HG03520 (cell line): Measurements from ENCODE around the gene SAXO1.
"Not testable (repeated sequence)": the region's sequence is repeated elsewhere in the genome, so short reads cannot be mapped to it uniquely, and the experiment has no call there.

Experiments used
- ATAC-seq: cut with Tn5 transposase; IDR thresholded peaks from one replicate; pipeline ENCODE4 v1.9.1; 2021; ENCODE audit warnings: mild to moderate bottlenecking, moderate library complexity; ENCODE audit not compliant: unreplicated experiment

SAXO1 gene, protein sequence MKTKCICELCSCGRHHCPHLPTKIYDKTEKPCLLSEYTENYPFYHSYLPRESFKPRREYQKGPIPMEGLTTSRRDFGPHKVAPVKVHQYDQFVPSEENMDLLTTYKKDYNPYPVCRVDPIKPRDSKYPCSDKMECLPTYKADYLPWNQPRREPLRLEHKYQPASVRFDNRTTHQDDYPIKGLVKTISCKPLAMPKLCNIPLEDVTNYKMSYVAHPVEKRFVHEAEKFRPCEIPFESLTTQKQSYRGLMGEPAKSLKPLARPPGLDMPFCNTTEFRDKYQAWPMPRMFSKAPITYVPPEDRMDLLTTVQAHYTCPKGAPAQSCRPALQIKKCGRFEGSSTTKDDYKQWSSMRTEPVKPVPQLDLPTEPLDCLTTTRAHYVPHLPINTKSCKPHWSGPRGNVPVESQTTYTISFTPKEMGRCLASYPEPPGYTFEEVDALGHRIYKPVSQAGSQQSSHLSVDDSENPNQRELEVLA

DNA sequence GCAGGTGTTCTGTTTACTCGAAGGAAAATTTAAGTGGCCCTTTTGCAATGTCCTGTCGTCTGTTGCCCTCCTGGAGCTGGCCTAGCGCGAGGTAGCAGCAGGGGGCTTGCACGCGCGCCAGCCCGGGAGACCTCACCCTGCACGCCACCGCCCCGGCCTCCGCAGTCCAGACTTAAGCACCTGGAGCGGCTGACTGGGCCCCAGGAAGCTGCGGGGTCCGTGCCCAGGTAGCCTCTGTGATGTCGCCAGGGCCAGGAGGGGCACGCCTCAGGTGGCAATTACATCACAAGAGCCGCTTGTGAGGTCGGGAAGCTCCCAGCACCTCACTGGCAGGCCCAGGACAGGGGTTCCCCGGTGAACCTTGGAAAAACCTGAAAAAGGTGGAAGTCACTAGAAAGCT is at the start of gene SAXO1:
Gene SAXO1 (minus strand): TSS at position 195 of the 400 bp plus-strand sequence. CDS start 301 bp downstream, outside the sequence.
- no peak for ATAC-seq

DNA sequence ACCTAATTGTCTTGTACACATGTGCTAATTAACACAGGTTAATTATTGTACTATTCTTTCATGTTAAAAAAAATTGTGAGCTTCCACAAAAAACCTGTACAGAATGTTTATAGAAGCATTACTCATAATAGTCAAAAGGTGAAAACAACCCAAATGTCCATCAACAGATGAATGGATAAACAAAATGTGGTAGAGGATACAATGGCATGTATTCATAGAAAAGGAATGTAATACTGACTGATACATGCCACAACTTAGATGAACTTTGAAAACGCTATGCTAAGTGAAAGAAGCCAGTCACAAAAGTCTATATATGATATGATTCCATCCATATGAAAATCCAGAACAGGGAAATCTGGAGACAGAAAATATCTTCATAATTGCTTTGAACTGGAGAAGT is 41.8 kb upstream of the SAXO1 start:
- no peak for ATAC-seq

DNA sequence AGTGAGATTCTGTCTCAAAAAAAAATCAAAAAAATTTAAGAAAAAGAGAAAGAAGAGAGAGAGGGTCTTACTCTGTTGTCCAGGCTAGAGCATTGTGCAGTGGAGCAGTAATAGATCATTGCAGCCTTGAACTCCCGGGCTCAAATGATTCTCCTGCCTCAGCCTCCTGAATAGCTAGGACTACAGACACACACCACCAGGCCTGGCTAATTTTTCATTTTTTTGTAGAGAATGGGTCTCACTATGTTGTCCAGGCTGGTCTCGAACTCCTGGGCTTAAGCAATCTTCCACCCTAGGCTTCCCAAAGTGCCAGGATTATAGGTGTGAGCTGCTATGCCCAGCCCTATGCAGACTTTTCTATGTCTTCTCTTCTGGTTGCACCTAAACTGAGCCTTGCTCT is 41.2 kb upstream of the SAXO1 start:
- ATAC-seq = no peak

DNA sequence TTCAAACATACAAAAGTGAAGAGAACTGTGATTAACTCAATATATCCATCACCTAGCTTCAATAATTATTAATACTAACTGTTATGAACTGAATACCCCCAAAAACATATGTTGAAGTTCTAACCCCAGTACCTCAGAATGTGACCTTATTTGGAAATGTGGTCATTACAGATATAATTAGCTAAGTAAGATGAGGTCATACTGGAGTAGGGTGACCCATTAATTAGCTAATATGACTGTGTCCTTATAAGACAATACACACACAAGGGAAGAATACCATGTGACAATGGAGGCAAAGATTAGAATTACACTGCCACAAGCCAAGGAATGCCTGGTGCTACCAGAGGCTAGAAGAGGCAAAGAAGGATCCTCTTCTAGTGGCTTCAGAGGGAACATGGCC is 24.0 kb upstream of the SAXO1 start:
- ATAC-seq = no peak

DNA sequence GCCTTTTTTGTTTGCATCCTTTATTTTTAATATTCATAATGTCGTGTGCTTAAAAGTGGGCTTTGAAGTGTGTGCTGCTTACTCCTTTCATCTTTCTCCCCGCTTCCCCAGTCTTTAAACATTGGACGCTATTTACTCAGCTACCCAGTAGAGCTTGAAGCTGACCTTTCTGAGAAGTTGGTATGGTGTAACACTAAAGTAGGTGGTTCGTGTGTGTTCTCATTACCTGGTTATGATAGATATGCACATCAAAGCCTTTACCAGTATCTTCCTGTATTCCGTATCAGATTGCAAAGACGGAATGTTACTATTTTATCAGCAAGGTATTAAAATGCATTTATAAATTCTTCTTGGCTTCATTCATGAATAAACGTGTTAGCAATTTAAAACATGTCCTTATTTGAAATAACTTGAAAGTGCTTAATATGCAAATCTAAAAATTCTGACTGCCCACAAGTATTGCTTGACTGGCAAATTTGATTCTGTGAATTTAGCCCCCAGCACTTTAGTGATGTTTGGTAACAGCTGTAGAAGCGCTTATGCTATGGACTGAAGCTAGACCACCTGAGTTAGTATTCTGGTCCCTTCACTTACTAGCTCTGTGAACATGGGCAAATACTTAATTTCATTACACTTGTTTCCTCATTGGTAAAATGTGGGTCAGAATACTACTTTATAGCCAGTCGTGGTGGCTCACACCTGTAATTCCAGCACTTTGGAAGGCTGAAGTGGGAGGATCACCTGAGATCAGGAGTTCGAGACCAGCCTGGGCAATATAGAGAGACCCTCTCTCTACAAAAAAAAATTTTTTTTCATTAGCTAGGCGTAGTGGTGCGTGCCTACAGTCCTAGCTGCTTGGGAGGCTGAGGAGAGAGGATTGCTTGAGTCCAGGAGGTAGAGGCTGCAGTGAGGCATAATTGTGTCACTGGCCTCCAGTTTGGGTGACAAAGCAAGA is 17.9 kb upstream of the SAXO1 start:
- no peak for ATAC-seq

DNA sequence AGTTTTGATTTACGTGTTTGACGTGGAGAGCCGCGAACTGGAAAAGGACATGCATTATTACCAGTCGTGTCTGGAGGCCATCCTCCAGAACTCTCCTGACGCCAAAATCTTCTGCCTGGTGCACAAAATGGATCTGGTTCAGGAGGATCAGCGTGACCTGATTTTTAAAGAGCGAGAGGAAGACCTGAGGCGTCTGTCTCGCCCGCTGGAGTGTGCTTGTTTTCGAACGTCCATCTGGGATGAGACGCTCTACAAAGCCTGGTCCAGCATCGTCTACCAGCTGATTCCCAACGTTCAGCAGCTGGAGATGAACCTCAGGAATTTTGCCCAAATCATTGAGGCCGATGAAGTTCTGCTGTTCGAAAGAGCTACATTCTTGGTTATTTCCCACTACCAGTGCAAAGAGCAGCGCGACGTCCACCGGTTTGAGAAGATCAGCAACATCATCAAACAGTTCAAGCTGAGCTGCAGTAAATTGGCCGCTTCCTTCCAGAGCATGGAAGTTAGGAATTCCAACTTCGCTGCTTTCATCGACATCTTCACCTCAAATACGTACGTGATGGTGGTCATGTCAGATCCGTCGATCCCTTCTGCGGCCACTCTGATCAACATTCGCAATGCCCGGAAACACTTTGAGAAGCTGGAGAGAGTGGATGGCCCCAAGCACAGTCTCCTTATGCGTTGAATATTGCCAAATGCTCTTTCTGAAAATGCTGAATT is 17.1 kb upstream of the SAXO1 start:
- ATAC-seq = peak; percentile 1

DNA sequence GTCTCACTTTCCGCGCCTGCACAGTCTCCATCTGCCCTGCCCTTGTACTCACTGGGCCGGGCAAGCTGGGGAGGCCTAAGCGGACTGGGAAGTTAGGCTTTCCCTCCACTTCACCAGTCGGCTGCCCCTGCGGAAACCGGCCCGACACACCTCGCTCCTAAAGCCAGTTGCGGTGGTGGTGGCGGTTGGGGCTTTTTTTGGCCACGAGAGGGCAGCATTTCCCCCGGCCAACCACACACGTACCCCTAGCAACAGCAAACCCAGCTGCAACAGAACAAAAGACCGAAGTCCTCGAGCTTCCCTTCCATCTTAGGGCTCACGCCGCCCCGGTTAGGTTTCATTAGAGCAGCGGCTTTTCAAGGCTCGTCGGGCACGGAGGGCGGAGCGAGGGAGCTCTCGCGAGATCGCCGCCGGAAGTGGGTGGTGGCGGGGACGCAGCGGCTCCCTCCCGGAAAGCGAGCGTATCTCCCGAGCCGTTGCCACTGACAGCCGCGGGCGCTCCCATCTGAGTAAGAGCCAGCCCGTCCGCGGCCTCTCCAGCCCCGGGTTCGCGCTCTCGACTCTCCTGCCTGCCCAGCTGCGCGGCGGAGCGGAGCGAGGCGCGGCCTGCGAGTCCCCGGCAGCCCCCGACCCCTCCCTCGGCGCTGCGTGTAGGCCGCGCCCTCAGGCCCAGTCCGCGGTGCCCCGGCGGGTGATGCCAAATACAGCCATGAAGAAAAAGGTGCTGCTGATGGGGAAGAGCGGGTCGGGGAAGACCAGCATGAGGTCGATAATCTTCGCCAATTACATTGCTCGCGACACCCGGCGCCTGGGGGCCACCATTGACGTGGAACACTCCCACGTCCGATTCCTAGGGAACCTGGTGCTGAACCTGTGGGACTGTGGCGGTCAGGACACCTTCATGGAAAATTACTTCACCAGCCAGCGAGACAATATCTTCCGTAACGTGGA is 16.2 kb upstream of the SAXO1 start, which contains the start of gene RRAGA:
Gene RRAGA (plus strand): TSS at position 462 of the 951 bp plus-strand sequence. CDS start 233 bp downstream, at position 695.
- ATAC-seq = peak; percentile 82

DNA sequence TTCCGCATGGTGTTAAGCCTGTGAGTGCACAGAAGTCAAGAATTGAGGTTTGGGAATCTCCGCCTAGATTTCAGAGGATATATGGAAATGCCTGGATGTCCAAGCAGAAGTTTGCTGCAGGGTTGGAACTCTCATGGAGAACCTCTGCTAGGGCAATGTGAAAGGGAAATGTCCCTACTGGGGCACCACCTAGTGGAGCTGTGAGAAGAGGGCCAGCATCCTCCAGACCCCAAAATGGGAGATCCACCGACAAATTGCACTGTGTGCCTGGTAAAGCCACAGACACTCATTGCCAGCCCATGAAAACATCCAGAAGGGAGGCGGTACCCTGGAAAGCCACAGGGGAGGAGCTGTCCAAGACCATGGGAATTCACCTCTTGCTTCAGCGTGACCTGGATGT is 3.6 kb upstream of the SAXO1 start:
- no peak for ATAC-seq

DNA sequence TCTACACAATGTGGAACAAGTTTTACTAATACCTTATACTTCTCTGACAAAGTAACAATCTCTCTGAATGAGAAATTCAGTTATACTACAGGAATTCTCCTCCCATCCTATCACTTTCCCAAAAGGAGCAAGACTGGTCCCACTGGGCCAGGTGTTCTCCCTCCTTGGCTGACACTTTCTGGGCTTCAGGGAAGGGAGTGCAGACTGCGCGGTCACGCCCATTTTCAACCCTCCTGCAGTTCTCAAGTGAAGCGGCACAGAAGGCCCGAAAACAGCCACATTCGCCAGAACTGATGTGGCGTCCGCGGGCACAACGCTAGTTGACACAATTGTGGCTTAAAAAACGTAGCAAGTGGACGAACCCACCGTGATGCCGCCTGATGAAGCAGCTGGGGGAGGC is 603 bp downstream of the SAXO1 start:
- no peak for ATAC-seq

DNA sequence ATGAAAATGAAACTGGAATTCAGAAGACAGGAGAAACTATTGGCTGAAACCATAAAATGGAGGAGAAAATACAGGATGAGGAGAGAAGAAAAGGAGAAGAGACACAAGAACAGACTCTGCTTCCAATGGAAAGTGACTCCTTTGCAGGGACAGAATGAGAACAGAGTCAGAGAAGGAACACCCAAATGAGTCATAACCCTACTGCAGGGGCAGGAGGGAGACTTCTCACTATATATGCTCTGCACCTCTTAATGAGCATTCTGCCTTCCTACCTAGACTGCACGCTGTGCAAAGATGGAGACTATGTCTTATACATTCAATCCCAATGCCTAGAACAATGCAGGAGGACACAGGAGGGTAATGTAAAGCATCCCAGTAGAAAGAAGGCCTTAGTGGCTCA is 2.1 kb downstream of the SAXO1 start:
- ATAC-seq = peak; percentile 69

DNA sequence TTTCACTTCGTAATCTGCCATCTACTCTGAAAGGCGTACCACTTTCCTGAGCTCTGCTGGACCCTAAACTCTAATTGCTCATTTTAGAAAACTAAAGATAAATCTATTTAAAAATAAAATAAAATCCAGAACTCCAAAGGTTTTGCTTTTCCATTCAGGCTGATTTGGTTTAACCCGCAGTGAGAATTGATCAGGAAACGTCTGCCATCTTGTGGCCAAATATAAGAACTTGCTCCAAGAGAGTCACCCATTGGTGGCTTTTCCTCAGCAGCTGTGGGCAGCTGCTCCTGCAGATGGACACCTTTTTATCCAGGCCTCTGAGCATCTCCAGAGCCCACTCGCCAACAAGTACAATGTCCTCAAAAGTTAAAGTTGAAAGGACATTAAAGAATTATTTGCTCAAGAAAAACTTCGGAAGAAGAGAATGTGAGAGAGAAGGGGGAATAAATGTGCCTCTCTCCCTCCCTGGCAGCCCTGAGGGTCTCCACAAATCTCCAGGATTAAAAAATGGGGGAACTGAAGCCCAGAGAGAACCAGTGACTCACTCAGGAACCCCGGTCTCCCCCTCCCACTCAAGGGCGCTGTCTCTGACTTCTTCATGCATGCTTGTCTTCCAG is 4.1 kb downstream of the SAXO1 start:
- ATAC-seq = peak; percentile 42

DNA sequence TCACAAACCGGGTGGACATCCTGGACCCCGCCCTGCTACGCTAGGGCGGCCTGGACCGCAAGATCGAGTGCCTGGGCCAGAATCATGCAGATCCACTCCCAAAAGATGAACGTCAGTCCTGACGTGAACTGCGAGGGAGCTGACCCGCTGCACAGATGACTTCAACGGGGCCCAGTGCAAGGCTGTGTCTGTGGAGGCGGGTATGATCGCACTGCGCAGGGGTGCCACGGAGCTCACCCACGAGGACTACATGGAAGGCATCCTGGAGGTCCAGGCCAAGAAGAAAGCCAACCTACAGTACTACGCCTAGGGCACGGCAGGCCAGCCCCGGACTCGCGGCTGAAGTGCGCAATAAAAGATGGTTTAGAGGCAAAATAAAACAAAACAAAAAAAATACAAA is 5.2 kb downstream of the SAXO1 start:
- ATAC-seq = no peak

DNA sequence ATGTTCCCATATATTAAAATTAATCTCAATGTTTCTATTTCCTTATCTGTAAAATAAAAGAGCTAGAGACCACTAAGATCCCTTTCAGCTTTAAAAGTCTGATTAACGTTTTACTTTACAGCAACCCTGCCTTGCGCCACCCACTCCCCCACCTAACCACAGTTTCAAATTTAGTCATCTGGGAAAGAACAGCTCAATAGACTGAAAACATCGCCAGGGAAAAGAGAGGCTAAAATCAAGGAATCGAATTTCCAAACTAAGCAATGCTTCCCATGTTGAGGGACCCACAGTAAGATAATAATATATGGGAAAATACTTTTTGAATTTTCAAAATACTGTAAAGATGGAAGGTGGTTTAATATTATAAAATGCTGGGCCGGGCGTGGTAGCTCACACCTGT is 6.6 kb downstream of the SAXO1 start:
- no peak for ATAC-seq

DNA sequence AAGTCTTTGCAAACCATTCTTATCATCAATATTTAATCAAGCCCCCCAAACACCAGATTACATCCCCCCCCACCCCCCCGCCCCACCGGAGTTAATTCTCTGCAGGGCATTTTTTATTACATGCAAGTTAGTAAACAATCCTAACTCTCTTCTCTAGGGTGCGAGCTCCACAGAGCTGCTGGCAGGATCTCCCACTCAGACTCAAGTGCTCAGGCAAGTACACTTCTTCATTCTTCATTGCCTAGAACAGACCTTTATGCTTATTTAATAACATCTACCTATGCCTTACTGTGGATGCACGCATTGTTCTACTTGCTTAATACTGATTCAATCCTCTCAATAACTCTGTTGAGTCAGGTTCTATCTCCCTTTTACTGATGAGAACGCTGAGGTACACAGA is 9.9 kb downstream of the SAXO1 start:
- no peak for ATAC-seq

DNA sequence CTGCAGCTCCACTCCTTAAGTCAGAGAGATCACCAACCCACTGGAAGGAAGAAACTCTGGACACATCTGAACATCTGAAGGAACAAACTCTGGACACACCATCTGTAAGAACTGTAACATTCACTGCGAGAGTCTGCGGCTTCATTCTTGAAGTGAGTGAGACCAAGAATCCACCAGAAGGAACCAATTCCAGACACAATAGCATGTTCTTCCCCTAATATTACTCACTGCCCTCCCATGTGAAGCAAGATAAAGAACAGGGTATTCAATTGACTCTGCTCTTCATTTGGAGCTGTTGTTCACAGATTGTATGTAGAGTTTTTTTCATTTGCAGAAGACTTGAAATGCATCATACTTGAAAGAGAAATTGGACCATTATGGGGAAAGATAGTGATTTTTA is 10.8 kb downstream of the SAXO1 start:
- ATAC-seq = peak; percentile 70

DNA sequence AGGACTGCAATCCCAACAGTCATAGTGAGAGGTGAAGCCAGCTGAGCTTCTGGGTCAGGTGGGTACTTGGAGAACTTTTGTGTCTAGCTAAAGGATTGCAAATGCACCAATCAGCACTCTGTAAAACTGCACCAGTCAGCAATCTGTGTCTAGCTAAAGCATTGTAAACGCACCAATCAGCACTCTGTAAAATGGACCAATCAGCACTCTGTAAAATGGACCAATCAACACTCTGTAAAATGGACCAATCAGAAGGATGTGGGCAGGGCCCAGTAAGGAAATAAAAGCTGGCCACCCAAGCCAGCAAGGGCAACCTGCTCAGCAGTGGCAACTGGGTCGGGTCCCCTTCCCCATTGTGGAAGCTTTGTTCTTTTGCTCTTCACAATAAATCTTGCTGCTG is 11.4 kb downstream of the SAXO1 start:
- not testable (repeated sequence) for ATAC-seq

DNA sequence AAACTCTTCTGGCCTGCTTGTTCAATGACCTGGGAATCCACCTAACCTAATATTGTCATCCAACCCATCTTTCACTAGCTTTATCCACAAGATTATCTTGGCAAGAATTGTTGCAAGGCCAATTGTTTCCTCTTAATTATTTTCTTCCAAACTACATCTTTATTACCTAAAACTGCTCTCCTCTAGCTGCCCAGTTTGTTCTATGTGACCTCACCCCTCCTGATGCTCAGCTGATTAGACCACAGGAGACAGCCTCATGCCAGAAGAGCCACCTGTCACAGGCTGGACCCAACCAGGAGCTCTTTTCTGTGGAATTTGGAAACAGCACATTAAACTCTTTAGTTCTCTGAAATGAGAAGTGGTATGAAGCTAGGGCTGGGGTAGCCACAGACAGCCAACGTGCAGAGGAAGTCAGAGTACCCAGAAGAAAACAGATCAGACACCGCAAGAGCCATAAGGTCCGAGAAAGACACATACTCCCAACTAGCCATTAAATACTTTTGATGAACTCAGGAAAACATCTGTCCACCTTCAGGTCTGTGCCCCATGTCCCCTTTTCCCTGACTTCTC is 12.0 kb downstream of the SAXO1 start:
- no peak for ATAC-seq

DNA sequence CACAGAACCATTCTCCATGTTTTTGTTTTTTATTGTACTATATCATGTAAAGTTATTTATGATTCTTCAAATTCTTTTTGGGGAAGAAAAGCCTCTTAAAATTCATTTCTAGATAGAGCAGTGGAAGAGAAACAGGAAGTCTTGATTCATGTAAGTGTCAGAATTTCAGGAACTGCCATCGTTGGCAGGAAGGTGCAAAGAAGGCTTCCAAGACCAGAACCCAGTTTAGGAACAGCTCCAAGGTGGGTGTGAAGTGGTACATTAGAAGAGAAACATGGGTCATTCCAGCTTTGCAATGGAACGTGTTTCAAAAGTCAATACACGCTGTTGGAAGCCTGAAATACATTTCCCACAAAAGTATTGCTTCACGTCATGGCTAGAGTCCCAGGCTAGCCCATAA is 14.8 kb downstream of the SAXO1 start:
- ATAC-seq = no peak

DNA sequence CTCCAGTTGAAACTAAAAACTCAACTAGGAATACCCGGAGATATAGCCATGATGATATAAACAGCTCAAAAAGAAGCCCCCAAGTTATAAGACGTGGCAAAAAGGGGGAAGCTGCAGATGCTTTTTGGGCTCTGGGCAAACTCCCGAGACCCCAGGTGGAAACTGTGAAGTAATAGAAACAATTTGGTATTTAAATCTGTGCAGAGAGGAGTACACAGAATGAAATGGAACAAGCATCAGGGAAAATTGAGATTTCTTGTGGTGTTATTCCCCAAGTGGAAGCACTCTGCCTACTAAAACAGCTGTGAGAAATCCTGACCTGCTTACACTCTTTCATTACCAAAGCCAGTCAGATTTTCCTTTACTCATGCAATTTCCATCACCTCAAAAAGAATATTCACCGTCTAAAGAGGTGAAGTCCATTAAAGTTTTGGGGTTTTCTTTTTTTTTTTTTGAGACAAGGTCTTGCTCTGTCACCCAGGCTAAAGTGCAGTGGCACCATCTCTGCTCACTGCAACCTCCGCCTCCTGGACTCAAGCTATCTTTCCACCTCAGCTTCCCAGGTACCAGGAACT is 23.5 kb downstream of the SAXO1 start:
- ATAC-seq = no peak
